Activated naive CD8-positive, alpha-beta T cell treated with anti-CD3 and anti-CD28 coated beads for 36 hours (primary cell): ENCODE results near the gene RNF213. TPM values are rescaled to one million over a fixed set of nuclear protein-coding genes. Genes with fewer than 3 reads are reported as not detected.
"Not testable (repeated sequence)": the region's sequence is repeated elsewhere in the genome, so short reads cannot be mapped to it uniquely, and the experiment has no call there.

Experiments
- DNase-seq: peaks from one replicate; pipeline ENCODE4 v3.0.0; 2021
- H3K27ac Mint-ChIP-seq: one replicate; pipeline ENCODE4 v1.8.0; 2022; ENCODE audit warnings: mild to moderate bottlenecking, moderate library complexity, mixed read lengths
- H3K27me3 Mint-ChIP-seq: one replicate; pipeline ENCODE4 v1.8.0; 2022; ENCODE audit warnings: mild to moderate bottlenecking, mixed read lengths
- H3K36me3 Mint-ChIP-seq: one replicate; pipeline ENCODE4 v1.8.0; 2021; ENCODE audit warnings: mild to moderate bottlenecking, mixed read lengths
- H3K4me1 Mint-ChIP-seq: one replicate; pipeline ENCODE4 v1.8.0; 2021; ENCODE audit warnings: mixed read lengths
- H3K4me3 Mint-ChIP-seq: one replicate; pipeline ENCODE4 v1.8.0; 2022; ENCODE audit warnings: mild to moderate bottlenecking, moderate library complexity, mixed read lengths
- H3K9me3 Mint-ChIP-seq: one replicate; pipeline ENCODE4 v1.8.0; 2022; ENCODE audit warnings: mixed read lengths
- total RNA-seq, 2 experiments: library from RNA; stranded (reverse); gene quantifications; one replicate each; pipeline ENCODE4 v1.2.3, GENCODE V29; 2021

The RNF213 gene
- total RNA-seq, 2 experiments from 2014 or later: 109 TPM

DNA sequence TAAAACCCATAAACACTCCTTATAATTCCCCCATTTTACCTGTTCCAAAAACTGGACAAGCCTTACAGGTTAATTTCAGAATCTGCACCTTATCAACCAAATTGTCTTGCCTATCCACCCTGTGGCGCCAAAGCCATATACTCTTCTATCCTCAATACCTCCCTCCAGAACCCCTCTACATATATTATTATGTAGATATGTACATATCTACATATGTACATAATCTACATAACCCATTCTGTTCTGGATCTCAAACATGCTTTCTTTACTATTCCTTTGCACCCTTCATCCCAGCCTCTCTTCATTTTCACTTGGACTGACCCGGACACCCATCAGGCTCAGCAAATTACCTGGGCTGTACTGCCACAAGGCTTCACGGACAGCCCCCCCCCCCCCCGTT lies 142.3 kb downstream of the RNF213 start:
- Mint-ChIP-seq H3K4me1 (peaks cover 2% of the 10 kb centered on the region), H3K27ac (no peak overlapping the region), H3K27me3 (no peaks in the 10 kb centered on the region), H3K9me3 (no peaks in the 10 kb centered on the region), H3K4me3 (no peak overlapping the region), H3K36me3 (no peaks in the 10 kb centered on the region)
- DNase-seq: no peak

GRCh38 chr17:80406146-80406545 lies 145.5 kb downstream of the RNF213 start:
- Mint-ChIP-seq H3K4me1 (peaks cover 5% of the 10 kb centered on the region), H3K9me3 (no peaks in the 10 kb centered on the region)

GRCh38 chr17:80407917-80408316 lies 147.3 kb downstream of the RNF213 start:
- not testable (repeated sequence) for DNase-seq, H3K27me3 Mint-ChIP-seq, H3K4me1 Mint-ChIP-seq, H3K4me3 Mint-ChIP-seq, H3K27ac Mint-ChIP-seq, H3K9me3 Mint-ChIP-seq, H3K36me3 Mint-ChIP-seq

More at GRCh38 chr17:80406146-80406545, 145.5 kb downstream of the RNF213 start:
- Mint-ChIP-seq H3K36me3 (no peaks in the 10 kb centered on the region), H3K4me3 (no peak overlapping the region), H3K27ac (no peak overlapping the region), H3K27me3 (no peaks in the 10 kb centered on the region)
- no peak for DNase-seq

DNA sequence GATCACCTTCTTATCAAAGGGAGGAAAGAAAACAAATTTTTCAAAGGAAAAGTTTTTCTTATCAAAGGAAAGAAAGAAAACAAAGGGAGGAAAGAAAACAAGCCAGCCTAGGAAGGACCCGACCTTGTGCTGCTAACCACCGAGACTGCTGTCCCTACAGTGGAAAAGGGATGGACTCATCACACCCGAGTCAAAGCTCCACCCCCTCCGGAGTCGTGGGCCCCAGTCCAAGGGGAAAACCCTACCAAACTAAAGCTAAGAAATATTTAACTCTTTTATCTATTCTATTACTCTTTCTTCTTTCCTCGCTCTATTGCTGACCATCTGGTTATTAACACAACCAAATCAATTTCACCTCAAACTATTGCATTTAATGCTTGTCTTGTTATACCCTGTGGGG lies 148.2 kb downstream of the RNF213 start:
- Mint-ChIP-seq H3K4me1 (peaks cover 5% of the 10 kb centered on the region), H3K36me3 (no peaks in the 10 kb centered on the region), H3K27ac (no peak overlapping the region), H3K4me3 (no peak overlapping the region), H3K27me3 (no peaks in the 10 kb centered on the region), H3K9me3 (no peaks in the 10 kb centered on the region)
- peak; percentile 39 for DNase-seq

GRCh38 chr17:80409626-80410025 lies 149.0 kb downstream of the RNF213 start:
- Mint-ChIP-seq H3K4me1 (peaks cover 9% of the 10 kb centered on the region), H3K27me3 (peaks cover 7% of the 10 kb centered on the region), H3K27ac (no peak overlapping the region), H3K4me3 (no peak overlapping the region), H3K9me3 (no peaks in the 10 kb centered on the region), H3K36me3 (no peaks in the 10 kb centered on the region)
- no peak for DNase-seq

GRCh38 chr17:80410441-80411087 lies 149.9 kb downstream of the RNF213 start:
- H3K4me3 Mint-ChIP-seq, DNase-seq, H3K36me3 Mint-ChIP-seq, H3K27me3 Mint-ChIP-seq, H3K9me3 Mint-ChIP-seq, H3K27ac Mint-ChIP-seq, H3K4me1 Mint-ChIP-seq: not testable (repeated sequence)

DNA sequence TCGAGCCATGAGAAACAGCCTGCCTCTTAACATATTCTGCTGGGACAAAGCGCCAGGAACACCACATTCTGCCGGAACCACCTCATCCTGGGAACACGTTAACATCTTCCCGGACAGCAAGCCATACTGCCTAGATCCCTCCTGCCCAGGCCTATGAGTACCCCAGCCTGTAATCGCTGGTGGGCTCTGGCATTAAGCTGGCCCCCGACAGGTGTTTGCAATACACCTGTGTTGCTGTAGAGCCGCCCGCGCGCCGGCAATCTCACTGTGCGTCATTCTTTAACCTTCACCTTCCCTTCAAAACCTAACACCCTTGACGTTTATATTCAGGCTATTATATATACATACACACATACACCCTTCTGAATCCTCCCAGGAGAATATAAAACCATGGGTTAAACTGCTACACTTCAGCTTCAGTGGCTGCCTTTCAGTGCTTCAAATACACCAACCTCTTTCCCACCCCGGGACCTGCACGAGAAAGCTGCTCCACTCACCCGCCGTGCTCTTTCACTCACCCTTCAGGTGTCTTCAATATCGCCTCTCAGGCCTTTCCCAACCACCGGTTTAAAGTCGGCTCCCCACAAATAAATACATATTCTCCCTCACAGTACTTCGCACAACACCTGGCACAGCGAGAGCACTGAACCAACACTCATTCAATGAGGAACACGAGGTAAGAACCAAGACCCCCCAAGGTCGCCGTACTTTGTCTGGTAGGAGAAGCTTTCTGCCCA lies 153.3 kb downstream of the RNF213 start:
- peaks cover 7% of the 10 kb centered on the region for H3K27me3 Mint-ChIP-seq
- H3K4me3 Mint-ChIP-seq: peak overlapping the region; percentile 85
- peaks cover 18% of the 10 kb centered on the region for H3K4me1 Mint-ChIP-seq
- H3K27ac Mint-ChIP-seq: no peak overlapping the region
- DNase-seq: no peak
- H3K9me3 Mint-ChIP-seq: no peaks in the 10 kb centered on the region
- H3K36me3 Mint-ChIP-seq: peaks cover 2% of the 10 kb centered on the region

- Mint-ChIP-seq H3K4me3 (peak overlapping the region; percentile 85), H3K4me1 (peaks cover 16% of the 10 kb centered on the region), H3K27ac (no peak overlapping the region), H3K9me3 (no peaks in the 10 kb centered on the region), H3K36me3 (peaks cover 2% of the 10 kb centered on the region), H3K27me3 (peaks cover 7% of the 10 kb centered on the region)
- no peak for DNase-seq
These were observed 153.8 kb downstream of the RNF213 start for GRCh38 chr17:80414508-80414802.

DNA sequence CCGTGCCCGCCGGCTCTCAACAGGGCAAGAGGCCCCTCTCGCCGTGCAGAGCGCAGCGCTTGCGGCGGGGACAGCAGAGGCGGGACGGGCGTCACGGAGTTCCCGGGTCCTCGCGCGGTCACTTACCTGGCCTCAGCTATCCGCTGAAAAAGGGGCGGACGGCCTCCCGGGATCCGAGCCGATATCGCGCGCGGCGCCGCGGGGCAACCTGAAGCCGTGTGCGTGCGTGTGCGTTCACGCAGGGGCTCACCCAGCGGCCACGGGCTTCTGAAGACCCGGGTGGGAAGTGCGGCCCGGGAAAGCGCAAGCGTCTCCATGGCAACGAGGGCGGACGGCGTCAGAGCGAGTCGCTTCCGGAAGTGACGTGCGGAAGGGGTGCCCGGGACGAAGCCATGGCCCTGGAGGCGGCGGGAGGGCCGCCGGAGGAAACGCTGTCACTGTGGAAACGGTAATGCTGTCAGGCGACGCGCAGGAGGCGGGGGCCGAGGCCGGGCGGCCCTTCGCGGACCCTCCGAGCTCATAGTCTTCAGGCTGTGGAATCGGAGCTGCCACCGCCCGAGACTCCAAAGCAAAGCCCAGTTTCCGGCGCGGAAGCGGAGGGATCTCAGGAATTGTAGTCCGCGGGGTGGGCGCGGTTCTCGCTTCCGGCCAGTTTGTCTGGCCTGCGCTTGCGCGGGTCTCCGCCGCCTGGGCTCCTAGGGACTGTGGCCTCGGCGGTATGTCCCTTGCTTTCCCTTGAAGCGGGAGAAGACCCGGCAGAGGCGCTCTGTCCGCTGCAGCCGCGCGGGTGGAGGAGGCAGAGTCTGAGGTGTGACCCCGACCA lies 154.4 kb downstream of the RNF213 start, which contains the start of gene ENDOV:
Gene ENDOV, plus strand, starts transcription at position 365 of the 823 bp plus-strand sequence. Its CDS starts 28 bp downstream, at position 393.
- Mint-ChIP-seq H3K27ac (peak within 1 kb of the TSS; percentile 79), H3K4me3 (peak within 1 kb of the TSS; percentile 85), H3K27me3 (peaks cover 7% of the 10 kb centered on the region), H3K4me1 (peaks cover 16% of the 10 kb centered on the region), H3K9me3 (no peaks in the 10 kb centered on the region), H3K36me3 (peaks cover 2% of the 10 kb centered on the region)
- DNase-seq: peak; percentile 92

- peak overlapping the region; percentile 79 for H3K27ac Mint-ChIP-seq
- H3K27me3 Mint-ChIP-seq: peaks cover 7% of the 10 kb centered on the region
- H3K4me3 Mint-ChIP-seq: peak overlapping the region; percentile 85
- H3K36me3 Mint-ChIP-seq: peaks cover 2% of the 10 kb centered on the region
- peaks cover 16% of the 10 kb centered on the region for H3K4me1 Mint-ChIP-seq
- DNase-seq: no peak
- no peaks in the 10 kb centered on the region for H3K9me3 Mint-ChIP-seq
These were observed 155.0 kb downstream of the RNF213 start for GRCh38 chr17:80415626-80416137.

DNA sequence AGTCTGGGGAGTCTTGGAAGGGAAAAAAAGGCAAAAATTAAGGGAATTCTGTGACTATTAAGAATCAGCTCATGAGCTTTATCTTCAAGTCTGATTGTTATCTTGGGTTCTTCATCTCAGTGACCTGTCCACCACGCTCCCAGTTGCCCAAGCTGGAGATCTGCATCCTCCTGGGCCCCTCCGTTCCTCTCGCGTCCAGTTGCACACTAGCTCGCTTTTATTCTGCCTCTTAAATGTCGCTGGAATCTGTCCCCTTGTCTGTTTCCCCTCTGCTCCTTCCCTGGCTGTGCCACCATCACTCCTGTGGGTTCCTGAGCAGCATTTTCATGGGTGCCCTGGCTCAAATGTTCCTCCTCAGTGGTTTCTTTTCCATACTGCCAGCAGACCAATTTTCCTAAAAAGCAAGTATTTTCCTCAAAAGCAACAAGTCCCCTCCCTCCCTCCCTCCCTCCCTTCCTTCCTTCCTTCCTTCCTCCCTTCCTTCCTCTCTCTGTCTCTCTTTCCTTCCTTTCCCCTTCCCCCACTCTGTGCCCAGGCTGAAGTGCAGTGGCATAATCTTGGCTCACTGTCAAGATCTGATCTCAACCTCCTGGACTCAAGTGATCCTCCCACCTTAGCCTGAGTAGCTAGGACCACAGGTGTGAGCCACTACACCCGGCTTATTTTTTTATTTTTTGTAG lies 155.7 kb downstream of the RNF213 start:
- H3K4me3 Mint-ChIP-seq: peak overlapping the region; percentile 85
- peaks cover 16% of the 10 kb centered on the region for H3K4me1 Mint-ChIP-seq
- peaks cover 7% of the 10 kb centered on the region for H3K27me3 Mint-ChIP-seq
- DNase-seq: no peak
- H3K36me3 Mint-ChIP-seq: peaks cover 2% of the 10 kb centered on the region
- no peak overlapping the region for H3K27ac Mint-ChIP-seq
- H3K9me3 Mint-ChIP-seq: no peaks in the 10 kb centered on the region

GRCh38 chr17:80416940-80417293 lies 156.3 kb downstream of the RNF213 start:
- Mint-ChIP-seq H3K36me3 (peaks cover 2% of the 10 kb centered on the region), H3K9me3 (no peaks in the 10 kb centered on the region), H3K27ac (no peak overlapping the region), H3K4me3 (peak overlapping the region; percentile 85), H3K4me1 (peaks cover 16% of the 10 kb centered on the region), H3K27me3 (peaks cover 7% of the 10 kb centered on the region)
- no peak for DNase-seq

- DNase-seq: no peak
- H3K4me1 Mint-ChIP-seq: peaks cover 16% of the 10 kb centered on the region
- peaks cover 2% of the 10 kb centered on the region for H3K36me3 Mint-ChIP-seq
- no peak overlapping the region for H3K4me3 Mint-ChIP-seq
- H3K27ac Mint-ChIP-seq: no peak overlapping the region
- H3K9me3 Mint-ChIP-seq: no peaks in the 10 kb centered on the region
- peaks cover 7% of the 10 kb centered on the region for H3K27me3 Mint-ChIP-seq
These were observed 157.9 kb downstream of the RNF213 start for GRCh38 chr17:80418589-80418988.

DNA sequence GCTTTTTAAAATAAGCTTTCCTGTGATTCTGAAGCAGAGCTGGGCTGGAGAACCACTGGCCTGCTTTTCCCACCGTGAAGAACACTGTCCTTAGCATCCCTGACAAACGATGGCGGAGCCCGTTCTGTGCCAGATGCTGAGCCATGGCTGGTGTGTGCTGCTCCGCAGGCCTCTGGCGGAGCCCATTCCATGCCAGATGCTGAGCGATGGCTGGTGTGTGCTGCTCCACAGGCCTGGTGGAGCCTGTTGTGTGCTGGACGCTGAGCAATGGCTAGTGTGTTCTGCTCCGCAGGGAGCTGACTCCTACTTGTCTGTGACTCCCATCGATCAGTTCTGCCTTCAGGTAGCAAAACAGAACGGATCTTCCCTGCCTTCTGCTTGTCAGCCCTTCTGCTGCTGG lies 158.6 kb downstream of the RNF213 start:
- no peaks in the 10 kb centered on the region for H3K9me3 Mint-ChIP-seq
- H3K4me3 Mint-ChIP-seq: no peak overlapping the region
- H3K36me3 Mint-ChIP-seq: peaks cover 2% of the 10 kb centered on the region
- H3K27ac Mint-ChIP-seq: no peak overlapping the region
- DNase-seq: no peak
- H3K4me1 Mint-ChIP-seq: peaks cover 14% of the 10 kb centered on the region
- peaks cover 4% of the 10 kb centered on the region for H3K27me3 Mint-ChIP-seq
